PC-9 (cell line): ENCODE results near the gene CTSW. TPM values are rescaled to one million over a fixed set of nuclear protein-coding genes. Genes with fewer than 3 reads are reported as not detected.

Experiments
- BruUV-seq: library from RNA; stranded (reverse); fragments of 400-500 nt; replicated peaks from 2 replicates; lab custom pipeline; 2021; lab: Mats Ljungman, UMichigan
- CTCF ChIA-PET: fragments of 300-600 bp; sonication (Branson Sonifier 250); formaldehyde crosslinking; loops from one replicate; lab custom pipeline; 2022; ENCODE audit warnings: antibody characterized with exemption; lab: Charles Lee
- POLR2A ChIA-PET: fragments of 300-600 bp; sonication (Branson Sonifier 250); formaldehyde crosslinking; loops from one replicate; lab custom pipeline; 2022; ENCODE audit warnings: antibody characterized with exemption; ENCODE audit not compliant: unreplicated experiment; lab: Charles Lee
- DNase-seq, 2 experiments: peaks; one replicate each; pipeline versions ENCODE4 v3.0.0 to v3.0.0-alpha.2; 2015 to 2022; ENCODE audit warnings: mixed read lengths in 1 of 2
- H2AFZ ChIP-seq: fragments of 200-600 bp; sonication (generic); 2 replicates; pipeline ENCODE4 v1.8.1; 2017; ENCODE audit warnings: antibody characterized with exemption
- H3F3A ChIP-seq: fragments of 200-600 bp; sonication (generic); 2 replicates; pipeline ENCODE4 v1.8.1; 2017; ENCODE audit warnings: antibody characterized with exemption, mild to moderate bottlenecking, low read depth; ENCODE audit not compliant: insufficient read depth
- H3K27ac ChIP-seq: fragments of 200-600 bp; sonication (generic); 2 replicates; pipeline ENCODE4 v1.6.1; 2016; ENCODE audit warnings: mixed run types
- H3K27me3 ChIP-seq: fragments of 200-600 bp; sonication (generic); 2 replicates; pipeline ENCODE4 v1.6.1; 2016; ENCODE audit warnings: low read depth, mixed run types; ENCODE audit not compliant: insufficient read depth
- H3K36me3 ChIP-seq: fragments of 200-600 bp; sonication (generic); 2 replicates; pipeline ENCODE4 v1.6.1; 2016; ENCODE audit warnings: low read depth, mixed run types
- H3K4me1 ChIP-seq: fragments of 200-600 bp; sonication (generic); replicated peaks from 2 replicates; pipeline ENCODE4 v1.6.1; 2016; ENCODE audit warnings: mixed run types; ENCODE audit not compliant: insufficient read depth
- H3K4me2 ChIP-seq: fragments of 200-600 bp; sonication (generic); 2 replicates; pipeline ENCODE4 v1.6.1; 2017; ENCODE audit warnings: mixed run types
- H3K4me3 ChIP-seq: fragments of 200-600 bp; sonication (generic); 2 replicates; pipeline ENCODE4 v1.6.1; 2016; ENCODE audit warnings: mixed run types
- H3K79me2 ChIP-seq: fragments of 200-600 bp; sonication (generic); 2 replicates; pipeline ENCODE4 v1.6.1; 2017; ENCODE audit warnings: low read depth, mixed run types
- H3K9me2 ChIP-seq: fragments of 200-600 bp; sonication (generic); 2 replicates; pipeline ENCODE4 v1.8.1; 2017; ENCODE audit warnings: mild to moderate bottlenecking; ENCODE audit not compliant: insufficient read depth
- H3K9me3 ChIP-seq: fragments of 200-600 bp; sonication (generic); 2 replicates; pipeline ENCODE4 v1.8.1; 2016; ENCODE audit warnings: low read depth; ENCODE audit not compliant: insufficient read depth
- H4K20me1 ChIP-seq: fragments of 200-600 bp; sonication (generic); 2 replicates; pipeline ENCODE4 v1.8.1; 2017; ENCODE audit not compliant: insufficient read depth
- EZH2 ChIP-seq: fragments of 200-600 bp; sonication (generic); IDR thresholded peaks from 2 replicates; pipeline ENCODE4 v1.8.0; 2017; ENCODE audit warnings: antibody characterized with exemption, low read depth
- intact Hi-C: fragments of 100-400 bp; cut with micrococcal nuclease; formaldehyde crosslinking; loops from one replicate; pipeline ENCODE4 v1.10.0; 2022; ENCODE audit not compliant: unreplicated experiment
- total RNA-seq: library from RNA; stranded (reverse); gene quantifications from 2 replicates; pipeline ENCODE4 v1.2.3, GENCODE V29; 2021
- TF ChIP-seq, protein P1 (sequence below): fragments of 200-600 bp; sonication (generic); conservative IDR thresholded peaks from 2 replicates; pipeline ENCODE4 v1.6.1; 2017; ENCODE audit warnings: mixed run types, antibody characterized with exemption, mild to moderate bottlenecking, moderate library complexity

The CTSW gene
- total RNA-seq, 1 experiment from 2014 or later, result not detected

DNA sequence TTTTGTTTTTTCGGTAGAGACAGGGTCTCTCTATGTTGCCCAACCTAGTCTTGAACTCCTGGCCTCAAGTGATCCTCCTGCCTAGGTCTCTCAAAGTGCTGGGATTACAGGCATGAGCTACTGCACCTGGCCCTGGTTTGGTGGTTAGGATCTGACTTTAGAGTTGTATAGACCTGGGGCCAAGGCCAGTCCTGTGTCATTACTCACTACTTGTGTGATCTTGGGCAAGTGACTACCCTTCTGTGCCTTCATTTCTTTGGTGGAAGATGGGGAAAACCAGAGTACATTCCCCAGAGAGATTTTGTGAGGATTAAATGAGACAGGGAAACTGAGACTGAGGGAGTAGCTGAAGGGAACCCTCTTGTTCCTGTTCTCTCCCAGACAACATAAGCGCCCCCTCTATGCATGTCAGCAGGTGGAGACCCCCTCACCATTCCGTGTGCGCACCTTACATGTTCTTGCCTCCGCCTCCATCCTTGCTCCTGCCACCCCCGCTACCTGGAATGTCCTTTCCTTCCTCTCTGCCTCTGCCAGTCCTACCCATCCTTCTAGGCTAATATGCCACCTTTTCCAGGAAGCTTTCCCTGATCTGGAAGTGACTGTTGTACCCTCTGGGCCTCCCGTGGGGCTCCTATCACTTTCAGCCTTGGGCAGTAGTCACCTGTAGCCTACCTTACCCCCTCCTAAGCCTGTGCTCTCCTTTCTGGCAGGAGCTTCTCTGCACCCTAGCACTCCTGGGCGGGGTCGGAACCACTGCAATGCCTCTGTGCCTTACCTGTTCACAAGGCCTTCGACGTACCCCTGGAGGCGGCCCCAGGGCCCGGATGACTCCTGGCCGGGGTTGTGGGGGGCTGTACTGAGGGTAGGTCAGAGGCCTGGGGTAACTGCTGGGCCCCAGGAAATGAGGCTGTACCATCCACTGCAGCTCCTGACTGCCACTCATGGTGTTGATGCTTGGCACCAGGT is 16.7 kb downstream of the CTSW start:
- peaks cover 27% of the 10 kb centered on the region for H3K36me3 ChIP-seq
- H3K79me2 ChIP-seq, result peaks cover 83% of the 10 kb centered on the region
- H3K4me3 ChIP-seq, result no peak overlapping the region
- H4K20me1 ChIP-seq, result peaks cover 53% of the 10 kb centered on the region
- intact Hi-C loops, result no loop called here
- TF ChIP-seq, protein P1, sequence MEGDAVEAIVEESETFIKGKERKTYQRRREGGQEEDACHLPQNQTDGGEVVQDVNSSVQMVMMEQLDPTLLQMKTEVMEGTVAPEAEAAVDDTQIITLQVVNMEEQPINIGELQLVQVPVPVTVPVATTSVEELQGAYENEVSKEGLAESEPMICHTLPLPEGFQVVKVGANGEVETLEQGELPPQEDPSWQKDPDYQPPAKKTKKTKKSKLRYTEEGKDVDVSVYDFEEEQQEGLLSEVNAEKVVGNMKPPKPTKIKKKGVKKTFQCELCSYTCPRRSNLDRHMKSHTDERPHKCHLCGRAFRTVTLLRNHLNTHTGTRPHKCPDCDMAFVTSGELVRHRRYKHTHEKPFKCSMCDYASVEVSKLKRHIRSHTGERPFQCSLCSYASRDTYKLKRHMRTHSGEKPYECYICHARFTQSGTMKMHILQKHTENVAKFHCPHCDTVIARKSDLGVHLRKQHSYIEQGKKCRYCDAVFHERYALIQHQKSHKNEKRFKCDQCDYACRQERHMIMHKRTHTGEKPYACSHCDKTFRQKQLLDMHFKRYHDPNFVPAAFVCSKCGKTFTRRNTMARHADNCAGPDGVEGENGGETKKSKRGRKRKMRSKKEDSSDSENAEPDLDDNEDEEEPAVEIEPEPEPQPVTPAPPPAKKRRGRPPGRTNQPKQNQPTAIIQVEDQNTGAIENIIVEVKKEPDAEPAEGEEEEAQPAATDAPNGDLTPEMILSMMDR, result no peak
- TF ChIP-seq EZH2, result no peak
- H3K27me3 ChIP-seq, result no peaks in the 10 kb centered on the region
- H3K4me2 ChIP-seq, result peak overlapping the region; percentile 91
- peaks cover 83% of the 10 kb centered on the region for H3F3A ChIP-seq
- CTCF ChIA-PET, result interaction anchor here (0.6 to 1.3 kb wide), 3 partner anchors 8 to 20 kb away, joined by 4 to 6 read pairs (median 4); partner anchors contain the start of gene FIBP
- no TSS peak for BruUV-seq
- H3K4me1 ChIP-seq, result peaks cover 40% of the 10 kb centered on the region
- H2AFZ ChIP-seq, result no peak overlapping the region
- no peak for DNase-seq
- POLR2A ChIA-PET, result interaction anchor here (0.7 kb wide), 1 partner anchor 9 kb away, joined by 4 read pairs; no protein-coding TSS in a partner anchor
- no peaks in the 10 kb centered on the region for H3K9me3 ChIP-seq
- H3K27ac ChIP-seq, result peak overlapping the region; percentile 95
- no peaks in the 10 kb centered on the region for H3K9me2 ChIP-seq

DNA sequence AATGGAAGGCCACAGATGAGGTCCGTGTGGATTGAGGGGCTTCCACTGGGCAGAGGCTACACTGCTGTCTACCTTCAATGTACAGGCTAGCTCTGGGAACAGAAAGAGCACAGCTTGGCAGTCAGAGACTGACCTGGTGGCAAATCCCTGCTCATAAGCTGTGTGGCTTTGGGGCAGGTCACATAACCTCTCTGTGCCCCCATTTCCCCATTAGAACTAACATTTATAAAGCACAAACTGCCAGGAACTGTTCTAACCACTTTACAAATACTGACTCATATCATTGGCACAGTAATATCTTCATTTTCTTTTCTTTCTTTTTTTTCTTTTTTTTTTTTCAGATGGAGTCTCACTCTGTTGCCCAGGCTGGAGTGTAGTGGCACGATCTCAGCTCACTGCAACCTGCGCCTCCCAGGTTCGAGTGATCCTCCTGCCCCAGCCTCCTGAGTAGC is 17.4 kb downstream of the CTSW start:
- peaks cover 47% of the 10 kb centered on the region for H3K4me1 ChIP-seq
- H3K27ac ChIP-seq, result peak overlapping the region; percentile 95
- intact Hi-C loops, result no loop called here
- no peaks in the 10 kb centered on the region for H3K9me3 ChIP-seq
- no peak for DNase-seq
- H3K4me2 ChIP-seq, result peak overlapping the region; percentile 91
- no peaks in the 10 kb centered on the region for H3K9me2 ChIP-seq
- H3K36me3 ChIP-seq, result peaks cover 27% of the 10 kb centered on the region
- no TSS peak for BruUV-seq
- peaks cover 83% of the 10 kb centered on the region for H3F3A ChIP-seq
- peak overlapping the region; percentile 96; the same call in 1 of the 2 replicates for H3K4me3 ChIP-seq
- H4K20me1 ChIP-seq, result peaks cover 52% of the 10 kb centered on the region
- peaks cover 80% of the 10 kb centered on the region for H3K79me2 ChIP-seq
- CTCF ChIA-PET, result interaction anchor here (1.3 kb wide), 2 partner anchors 9 to 12 kb away, joined by 4 to 10 read pairs; partner anchors contain the start of gene FIBP
- H3K27me3 ChIP-seq, result no peaks in the 10 kb centered on the region
- POLR2A ChIA-PET, result interaction anchor here (0.6 to 2.2 kb wide), 2 partner anchors 19 to 327 kb away, joined by 4 to 34 read pairs; partner anchors contain the start of gene ZNRD2
- TF ChIP-seq EZH2, result no peak
- TF ChIP-seq, protein P1, result no peak
- no peak overlapping the region for H2AFZ ChIP-seq

DNA sequence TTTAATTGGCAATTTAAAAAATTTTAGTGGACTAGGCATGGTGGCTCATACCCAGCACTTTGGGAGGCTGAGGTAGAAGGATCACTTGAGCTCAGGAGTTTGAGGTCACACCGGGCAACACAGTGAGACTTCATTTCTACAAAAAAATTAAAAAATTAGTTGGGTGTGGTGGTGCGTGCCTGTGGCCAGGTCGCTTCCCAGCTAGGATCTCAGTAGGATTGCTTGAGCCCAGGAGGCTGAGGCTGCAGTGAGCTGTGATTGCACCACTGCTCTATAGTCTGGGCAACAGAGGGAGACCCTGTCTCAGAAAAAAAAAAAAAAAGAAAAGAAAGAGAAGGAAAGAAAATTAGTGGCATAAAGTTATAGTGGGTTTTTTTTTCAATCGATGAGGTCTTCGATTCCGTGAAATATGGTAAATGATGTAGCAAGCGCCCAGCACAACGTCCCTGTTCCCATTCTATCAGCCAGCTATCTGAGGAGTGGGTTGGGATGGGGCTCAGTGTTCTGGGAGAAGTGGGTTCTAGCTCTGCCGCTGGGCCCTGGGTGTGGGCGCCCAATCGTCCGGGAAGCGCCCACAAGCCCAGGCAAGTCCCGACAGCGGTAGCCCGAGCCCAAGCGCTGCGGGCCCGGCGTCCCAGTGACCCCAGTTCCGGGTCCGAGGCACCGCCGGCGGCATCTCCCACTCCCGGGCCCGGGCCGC is 19.2 kb downstream of the CTSW start:
- Histone ChIP-seq H3K9me2 (no peaks in the 10 kb centered on the region), H3K36me3 (peaks cover 27% of the 10 kb centered on the region), H3K4me2 (peak overlapping the region; percentile 91), H3K27me3 (no peaks in the 10 kb centered on the region), H3K9me3 (no peaks in the 10 kb centered on the region), H3K4me3 (peak overlapping the region; percentile 96), H2AFZ (no peak overlapping the region), H3K79me2 (peaks cover 69% of the 10 kb centered on the region), H3K4me1 (peaks cover 65% of the 10 kb centered on the region), H4K20me1 (peaks cover 47% of the 10 kb centered on the region), H3F3A (peaks cover 81% of the 10 kb centered on the region), H3K27ac (peak overlapping the region; percentile 95)
- TSS peak; percentile 28 for BruUV-seq
- CTCF ChIA-PET, result interaction anchor here (0.6 to 1.3 kb wide), 6 partner anchors 10 to 56 kb away, joined by 3 to 13 read pairs (median 8); no protein-coding TSS in a partner anchor
- TF ChIP-seq EZH2, result no peak
- TF ChIP-seq, protein P1, result no peak
- POLR2A ChIA-PET, result interaction anchor here (0.6 to 2.2 kb wide), 3 partner anchors 9 to 17 kb away, joined by 3 to 34 read pairs (median 4); partner anchors contain the start of genes CCDC85B and FIBP
- DNase-seq, result no peak
- intact Hi-C loops, result no loop called here
